ENCODE data around the gene MAPKBP1. TPM values are rescaled to one million over a fixed set of nuclear protein-coding genes. Genes with fewer than 3 reads are reported as not detected.
A peak's percentile ranks its signal among the peaks of the same experiment; 100 is the strongest.

Gene MAPKBP1
- polyA plus RNA-seq, 4 donors: 10.7 to 23.3 (median 14.8) TPM

DNA sequence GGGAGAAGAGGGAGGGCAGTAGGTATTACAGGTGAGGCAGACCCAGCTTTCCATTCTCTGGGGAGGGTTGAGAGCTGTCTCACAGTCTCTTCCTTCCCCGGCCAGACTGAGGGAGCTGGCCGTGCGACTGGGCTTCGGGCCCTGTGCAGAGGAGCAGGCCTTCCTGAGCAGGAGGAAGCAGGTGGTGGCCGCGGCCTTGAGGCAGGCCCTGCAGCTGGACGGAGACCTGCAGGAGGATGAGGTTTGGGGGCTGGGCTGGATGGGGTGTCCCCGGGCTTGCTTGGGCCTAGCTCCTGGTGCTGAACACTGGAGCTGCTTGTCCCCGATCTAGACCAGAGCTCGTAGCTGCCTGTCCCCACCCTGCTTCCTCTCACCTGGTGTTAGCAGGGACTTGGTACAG, 69.3 kb downstream of the MAPKBP1 start:
- no peak for DNase-seq (ENCODE audit: low read depth in 4 of 4, low spot score in 2 of 4)

DNA sequence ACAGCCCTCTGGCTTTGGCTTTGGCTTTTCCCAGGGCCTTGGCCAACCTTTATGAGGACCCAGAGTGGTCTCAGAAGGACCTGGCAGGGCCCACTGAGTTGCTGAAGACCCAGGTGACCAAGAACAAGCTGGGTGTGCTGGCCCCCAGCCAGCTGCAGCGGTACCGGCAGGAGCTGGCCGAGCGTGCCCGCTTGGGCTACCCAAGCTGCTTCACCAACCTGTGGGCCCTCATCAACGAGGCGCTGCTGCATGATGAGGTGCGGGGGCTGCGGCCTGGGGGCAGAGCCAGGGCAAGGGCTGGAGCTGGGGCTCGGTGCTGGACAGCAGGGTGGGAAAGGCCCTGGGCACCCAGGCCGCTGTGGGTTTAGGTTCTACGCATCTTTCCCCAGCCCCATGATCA, 70.5 kb downstream of the MAPKBP1 start:
- DNase-seq (ENCODE audit: low read depth in 4 of 4, low spot score in 2 of 4): no peak

DNA sequence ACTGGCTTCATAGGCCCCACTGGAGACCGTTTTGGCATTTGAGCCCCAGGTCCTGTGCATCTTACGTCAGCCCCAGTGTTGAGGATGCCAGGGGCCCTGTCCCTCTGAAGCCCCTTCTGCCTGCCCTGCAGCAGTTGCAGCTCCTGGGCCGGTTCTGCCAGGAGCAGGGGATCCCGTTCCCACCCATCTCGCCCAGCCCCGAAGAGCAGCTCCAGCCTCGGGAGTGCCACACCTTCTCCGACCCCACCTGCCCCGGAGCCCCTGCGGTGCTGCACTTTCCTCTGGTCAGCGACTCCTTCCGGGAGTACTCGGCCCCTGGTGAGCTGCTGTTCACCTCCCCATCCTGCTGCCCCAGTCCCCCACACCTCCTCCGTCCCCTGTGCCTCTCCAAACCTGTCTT, 72.9 kb downstream of the MAPKBP1 start:
- DNase-seq (ENCODE audit: low read depth in 4 of 4, low spot score in 2 of 4): no peak

DNA sequence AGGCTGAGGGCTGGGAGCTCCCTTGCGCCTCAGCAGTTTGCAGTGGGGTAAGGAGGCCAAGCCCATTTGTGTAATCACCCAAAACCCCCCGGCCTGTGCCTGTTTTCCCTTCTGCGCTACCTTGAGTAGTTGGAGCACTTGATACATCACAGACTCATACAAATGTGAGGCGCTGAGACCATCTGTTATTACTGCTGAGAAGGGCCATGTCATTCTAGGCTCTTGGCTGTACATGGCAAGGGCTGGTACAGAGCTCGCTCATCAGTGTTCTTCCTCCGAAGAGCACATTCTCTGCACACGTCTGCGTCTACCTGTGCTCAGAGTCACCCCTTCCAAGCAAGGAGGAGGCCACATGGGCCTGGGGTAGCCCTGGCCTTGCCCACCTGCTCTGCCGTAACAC, 73.7 kb downstream of the MAPKBP1 start:
- no peak for DNase-seq (ENCODE audit: low read depth in 4 of 4, low spot score in 2 of 4)

DNA sequence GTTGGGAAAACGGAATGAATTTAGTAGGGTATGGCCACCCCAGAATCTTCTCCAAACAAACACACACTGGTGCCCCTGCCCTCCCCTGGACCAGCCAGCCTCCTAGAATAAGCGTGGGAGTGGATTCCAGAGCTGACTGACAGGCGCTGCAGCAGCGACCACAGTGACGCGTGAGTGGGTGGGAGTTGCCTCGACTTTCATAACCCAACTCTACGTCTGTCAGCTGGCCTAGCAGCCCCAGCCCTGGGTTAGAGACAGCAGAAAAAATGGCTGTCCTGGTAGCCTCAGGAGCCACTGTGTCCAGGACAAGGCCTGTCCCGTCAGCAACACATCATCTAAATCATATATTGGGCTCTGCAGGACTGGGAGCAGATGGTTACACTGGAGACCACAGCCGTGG, 74.3 kb downstream of the MAPKBP1 start:
- no peak for DNase-seq (ENCODE audit: low read depth in 4 of 4, low spot score in 2 of 4)

DNA sequence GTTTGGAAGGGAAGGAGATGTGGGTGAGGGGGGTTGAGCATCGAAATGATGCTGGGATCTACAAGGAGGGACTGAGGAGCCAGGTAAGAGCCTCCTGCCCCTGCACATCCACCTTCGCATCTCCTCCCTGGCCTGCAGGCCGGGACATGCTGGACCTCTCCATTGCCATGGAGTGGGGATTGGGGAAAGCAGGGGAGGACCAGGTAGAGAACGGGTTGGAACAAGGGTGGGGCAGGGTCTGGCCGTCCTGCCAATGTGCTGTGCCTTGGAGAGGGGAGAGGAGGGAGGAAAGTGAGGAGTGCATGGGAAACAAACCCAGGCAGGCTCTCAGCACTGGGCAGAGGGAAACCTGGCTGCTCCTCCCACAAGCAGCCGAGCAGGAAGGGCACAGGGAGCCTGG, 74.9 kb downstream of the MAPKBP1 start:
- DNase-seq (ENCODE audit: low read depth in 4 of 4, low spot score in 2 of 4): no peak

DNA sequence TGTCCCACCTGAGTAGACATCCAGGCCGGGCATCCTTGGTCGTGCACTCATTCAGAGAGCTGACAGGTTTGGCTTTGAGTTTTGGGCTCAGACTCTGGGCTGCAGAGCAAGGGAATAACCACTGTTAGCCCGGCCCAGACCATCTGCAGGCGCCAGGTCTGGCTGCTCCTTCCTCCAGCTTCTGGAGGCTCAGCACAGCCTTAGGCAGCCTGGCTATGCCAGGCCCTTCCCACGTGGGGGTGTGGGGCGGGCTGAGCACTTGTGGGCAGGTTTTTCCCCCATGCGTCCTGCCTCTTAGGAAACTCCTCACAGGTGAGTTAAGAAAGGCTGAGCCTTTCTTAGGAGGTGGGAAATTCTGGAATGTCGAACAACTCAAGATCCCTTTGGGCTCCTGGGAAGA, 75.6 kb downstream of the MAPKBP1 start:
- no peak for DNase-seq (ENCODE audit: low read depth in 4 of 4, low spot score in 2 of 4)

DNA sequence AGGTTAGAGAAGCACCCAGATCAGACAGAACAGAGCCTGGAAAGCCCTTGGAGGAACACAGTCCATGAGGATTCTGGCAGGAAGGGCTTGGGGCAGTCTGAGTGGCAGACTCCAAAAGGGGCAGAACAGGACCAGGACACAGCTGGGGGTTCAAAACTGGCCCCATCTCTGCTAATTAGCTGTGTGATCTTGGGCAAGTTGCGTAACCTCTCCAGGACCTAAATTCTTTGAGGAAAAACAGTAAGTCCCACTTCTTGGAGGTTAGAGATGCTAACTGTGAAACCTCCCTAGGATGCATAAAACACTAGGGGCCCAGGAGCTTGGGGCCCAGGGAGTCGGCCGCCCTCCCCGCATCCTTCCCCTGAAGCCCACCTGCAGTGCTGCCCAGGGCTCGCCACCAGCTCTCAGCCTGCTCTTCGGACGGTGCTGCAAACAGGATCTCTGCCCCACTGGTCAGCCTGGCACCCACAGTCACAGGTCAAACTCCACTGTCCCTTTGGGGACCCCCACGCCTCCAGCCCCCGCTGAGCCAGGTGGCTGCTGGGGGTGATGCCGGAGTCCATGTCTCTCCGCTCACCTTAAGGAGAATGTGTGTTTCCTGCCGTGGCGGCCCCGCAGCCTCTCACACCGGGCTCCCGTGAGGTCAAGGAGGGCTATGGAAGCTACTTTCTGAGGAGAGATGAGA, 76.3 kb downstream of the MAPKBP1 start:
- DNase-seq (ENCODE audit: low read depth in 4 of 4, low spot score in 2 of 4): no peak

DNA sequence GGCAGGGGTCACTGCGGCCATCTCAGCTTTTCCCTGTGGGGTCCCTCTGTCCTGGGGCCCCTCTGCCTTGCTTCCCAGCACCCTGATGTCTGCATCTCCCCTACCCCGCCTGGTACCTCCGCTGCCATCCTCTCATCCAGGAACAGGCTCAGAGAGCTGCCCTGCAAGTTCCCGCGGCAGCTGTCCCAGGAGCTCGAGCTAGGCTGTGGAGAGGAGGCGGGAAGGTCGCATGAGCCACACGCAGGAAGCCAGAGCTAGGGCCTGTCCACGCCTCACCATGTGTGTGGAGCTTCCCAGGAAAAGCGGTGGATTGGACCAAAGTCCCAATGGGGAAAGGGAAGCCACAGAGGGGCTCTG, 76.9 kb downstream of the MAPKBP1 start:
- DNase-seq (ENCODE audit: low read depth in 4 of 4, low spot score in 2 of 4): no peak

DNA sequence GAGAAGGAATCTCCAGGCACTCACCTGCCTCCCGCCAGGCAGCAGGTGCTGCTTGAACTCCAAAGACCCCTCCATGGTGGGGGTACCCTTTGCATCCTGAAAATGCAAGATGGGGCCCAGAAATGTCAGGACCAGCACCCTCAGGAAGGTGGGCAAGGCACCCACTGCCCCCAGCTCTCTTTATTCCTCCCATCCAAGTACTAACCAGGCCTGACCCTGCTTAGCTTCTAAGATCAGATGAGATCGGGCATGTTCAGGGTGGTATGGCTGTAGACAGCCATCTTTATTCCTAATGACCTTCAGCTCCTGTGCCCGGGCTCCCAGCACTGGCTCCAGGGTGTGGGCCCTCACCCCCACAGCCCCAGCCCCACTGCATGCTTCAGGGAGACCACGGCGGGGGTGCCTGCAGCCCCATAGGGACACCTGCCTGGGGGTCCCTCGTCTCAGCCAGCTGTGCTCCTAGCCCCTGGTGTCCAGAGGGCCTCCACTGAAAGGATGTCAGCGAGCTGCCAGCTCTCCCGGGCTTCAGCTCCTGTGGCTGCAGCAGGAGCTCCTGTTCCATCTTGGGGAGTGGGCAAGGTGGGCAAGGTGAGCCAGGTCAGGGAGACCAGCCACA, 77.6 kb downstream of the MAPKBP1 start:
- DNase-seq (ENCODE audit: low read depth in 4 of 4, low spot score in 2 of 4): no peak

DNA sequence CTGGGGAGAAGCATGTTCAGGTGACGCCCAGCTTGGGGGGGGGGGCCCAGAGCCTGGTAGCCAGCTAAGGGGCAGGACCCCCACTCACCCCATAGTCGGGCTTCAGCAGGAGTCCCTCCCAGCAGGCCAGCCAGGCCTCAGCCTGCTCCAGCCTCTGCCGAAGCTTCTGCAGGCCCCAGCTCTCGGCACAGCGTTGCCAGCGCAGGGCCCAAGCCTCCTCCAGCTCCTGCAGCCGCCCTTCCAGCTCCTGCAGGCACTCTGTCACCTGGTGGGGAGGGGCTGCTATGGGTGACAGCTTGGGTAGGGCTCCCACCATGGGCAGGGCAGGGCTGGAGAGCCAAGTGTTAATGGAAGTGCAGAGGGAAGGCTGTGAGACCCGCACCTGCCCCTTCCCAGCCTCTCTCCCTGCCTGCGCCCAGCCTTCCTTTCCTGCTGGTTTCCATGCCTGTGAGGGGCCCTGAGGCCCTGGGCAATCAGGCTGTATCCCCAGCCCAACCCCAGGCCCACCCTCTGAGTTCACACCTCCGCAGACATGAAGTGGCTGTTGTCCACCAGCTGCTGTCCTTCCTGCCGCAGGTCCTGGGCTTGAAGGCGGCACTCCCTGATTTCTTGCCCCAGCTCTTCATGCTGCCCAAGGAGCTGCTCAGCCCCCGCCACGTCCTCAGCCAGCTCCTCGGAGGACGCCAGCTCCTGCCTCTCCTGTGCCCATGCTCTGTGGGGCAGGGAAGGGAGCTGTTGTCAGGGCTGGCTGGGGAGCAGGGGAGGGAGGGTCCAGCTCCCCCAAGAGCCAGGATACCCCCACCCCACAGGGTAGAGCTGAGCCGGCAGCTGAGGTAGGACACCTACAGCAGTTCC, 78.7 kb downstream of the MAPKBP1 start:
- DNase-seq (ENCODE audit: low read depth in 4 of 4, low spot score in 2 of 4): no peak

DNA sequence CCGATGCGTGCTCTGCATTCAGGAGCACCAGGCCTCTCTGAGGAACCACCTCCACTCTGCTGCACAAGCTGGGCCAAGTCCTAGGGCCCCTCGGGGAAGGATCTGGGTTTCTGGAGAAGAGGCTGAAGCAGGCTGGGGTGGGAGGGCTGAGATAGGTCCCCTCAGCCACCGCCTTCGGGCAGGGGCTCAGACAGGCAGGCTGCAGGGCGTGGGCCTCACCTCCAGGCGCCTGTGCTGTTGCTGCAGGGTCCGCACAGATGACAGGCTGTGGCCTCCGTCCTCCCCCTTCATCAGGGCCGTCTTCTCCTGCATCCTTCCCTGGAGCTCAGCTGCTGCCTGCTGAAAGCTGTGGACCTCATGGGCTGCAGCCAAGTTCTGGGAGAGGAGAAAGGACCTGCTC, 79.5 kb downstream of the MAPKBP1 start:
- DNase-seq (ENCODE audit: low read depth in 4 of 4, low spot score in 2 of 4): no peak

DNA sequence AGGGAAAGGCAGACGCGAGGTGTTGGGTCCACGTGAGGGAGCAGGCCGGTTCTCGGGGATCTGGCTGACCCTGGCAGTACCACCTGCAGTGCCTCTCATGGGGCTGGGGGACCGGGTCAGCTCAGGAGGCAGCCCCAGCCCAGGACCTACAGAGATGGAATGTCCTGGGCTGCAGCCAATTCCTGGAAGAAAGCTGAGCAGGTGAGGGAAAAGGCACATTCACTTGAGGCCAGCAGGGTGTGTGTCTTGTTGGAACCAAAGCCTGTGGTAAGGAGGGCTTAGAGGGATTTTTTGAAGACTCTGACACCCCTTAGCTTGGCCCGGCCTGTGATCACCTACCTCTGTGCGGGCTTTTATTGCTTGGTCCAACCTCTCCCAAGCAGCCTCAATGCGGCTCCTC, 80.2 kb downstream of the MAPKBP1 start:
- no peak for DNase-seq (ENCODE audit: low read depth in 4 of 4, low spot score in 2 of 4)

DNA sequence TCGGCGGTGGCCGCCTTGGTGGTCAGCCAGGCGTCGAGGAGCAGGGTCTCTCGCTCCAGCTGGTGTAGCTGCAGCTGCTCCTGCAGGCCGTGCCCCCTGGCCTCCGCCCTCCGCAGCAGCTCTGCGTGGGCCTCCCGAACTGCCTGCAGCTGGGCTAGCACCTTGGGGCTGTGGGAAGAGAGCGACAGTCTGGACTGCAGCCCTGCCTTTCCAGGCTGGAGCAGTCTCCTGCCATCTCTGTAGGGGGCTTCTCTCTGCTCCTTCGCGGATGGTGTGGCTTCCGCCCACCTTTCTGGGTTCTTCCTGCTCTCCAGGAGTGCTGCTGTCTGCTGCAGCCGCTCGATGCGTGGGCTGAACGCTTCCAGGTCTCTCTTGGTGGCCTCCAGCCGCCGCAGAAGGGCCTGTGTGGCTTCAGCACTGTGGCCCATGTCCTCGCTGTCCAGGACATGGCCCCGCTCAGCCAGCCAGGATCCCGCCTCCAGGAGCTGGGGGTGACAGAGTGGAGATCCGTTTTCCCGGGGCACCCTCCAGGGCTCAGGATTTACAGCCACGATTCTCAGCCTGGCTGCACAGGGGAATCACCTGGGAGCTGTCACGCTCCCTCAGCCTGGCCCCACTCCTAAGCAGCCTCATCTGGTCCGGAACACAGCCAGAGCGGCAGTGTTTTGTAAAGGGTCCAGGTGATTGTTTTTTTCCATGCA, 81.1 kb downstream of the MAPKBP1 start:
- peak in 2 of 4 donors; percentile 34 to 60 for DNase-seq (ENCODE audit: low read depth in 4 of 4, low spot score in 2 of 4)

DNA sequence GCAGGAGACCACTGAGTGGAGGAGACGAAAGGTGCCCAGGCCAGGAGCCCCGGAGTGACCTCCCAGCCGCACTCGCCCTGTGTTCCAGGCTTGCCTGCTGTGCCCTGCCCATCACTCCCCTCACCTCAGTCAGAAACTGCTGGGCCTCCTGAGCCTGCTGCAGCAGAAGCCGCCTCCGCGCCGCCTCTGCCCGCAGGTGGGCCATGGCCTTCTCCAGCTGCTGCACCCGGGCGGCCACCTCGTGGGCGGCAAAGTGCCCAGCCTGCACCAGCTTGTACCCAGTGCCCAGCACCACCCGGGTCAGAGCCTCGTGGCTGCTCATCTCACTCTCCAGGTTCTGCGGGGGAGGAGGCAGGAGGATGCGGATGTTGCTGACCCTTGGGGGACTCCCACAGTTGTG, 82.0 kb downstream of the MAPKBP1 start:
- no peak for DNase-seq (ENCODE audit: low read depth in 4 of 4, low spot score in 2 of 4)

DNA sequence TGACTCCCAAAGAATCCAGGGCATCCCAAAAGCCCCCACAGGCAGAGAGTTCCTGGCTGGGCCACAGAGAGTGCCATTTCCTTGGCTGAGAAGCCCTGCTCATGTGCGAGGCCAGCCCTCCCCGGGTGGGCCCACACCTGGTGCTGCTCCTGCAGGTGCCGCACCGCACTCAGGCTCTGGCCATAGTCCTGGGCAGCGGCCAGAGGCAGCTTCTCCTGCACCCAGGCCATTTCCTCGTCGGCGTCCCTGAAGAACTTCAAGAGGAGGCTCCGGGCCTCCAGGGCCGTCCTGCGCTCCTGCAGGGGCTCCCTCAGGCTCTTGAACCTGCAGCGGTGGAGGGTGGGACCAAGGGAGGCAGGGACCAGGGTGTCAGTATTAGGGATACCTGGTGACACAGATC, 82.4 kb downstream of the MAPKBP1 start:
- DNase-seq (ENCODE audit: low read depth in 4 of 4, low spot score in 2 of 4): no peak

DNA sequence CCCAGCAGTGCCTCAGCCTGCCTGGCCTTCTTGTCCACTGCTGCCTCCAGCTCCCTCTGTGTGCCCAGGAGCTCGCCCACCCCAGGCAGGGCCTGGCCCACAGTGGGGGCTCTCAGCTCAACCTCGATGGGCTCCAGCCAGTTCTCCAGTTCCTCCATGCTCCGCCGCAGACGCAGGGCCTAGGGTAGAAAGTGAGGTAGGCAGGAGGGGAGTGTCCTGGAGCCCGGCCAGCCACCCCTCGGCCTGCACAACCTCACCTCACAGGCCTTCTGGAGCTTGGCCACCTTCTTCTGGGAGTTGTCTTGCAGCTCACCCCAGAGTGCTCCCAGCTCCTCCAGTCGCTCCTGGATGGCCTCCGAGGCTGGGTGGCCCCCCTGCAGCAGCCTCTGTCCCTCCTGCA, 83.0 kb downstream of the MAPKBP1 start:
- no peak for DNase-seq (ENCODE audit: low read depth in 4 of 4, low spot score in 2 of 4)

DNA sequence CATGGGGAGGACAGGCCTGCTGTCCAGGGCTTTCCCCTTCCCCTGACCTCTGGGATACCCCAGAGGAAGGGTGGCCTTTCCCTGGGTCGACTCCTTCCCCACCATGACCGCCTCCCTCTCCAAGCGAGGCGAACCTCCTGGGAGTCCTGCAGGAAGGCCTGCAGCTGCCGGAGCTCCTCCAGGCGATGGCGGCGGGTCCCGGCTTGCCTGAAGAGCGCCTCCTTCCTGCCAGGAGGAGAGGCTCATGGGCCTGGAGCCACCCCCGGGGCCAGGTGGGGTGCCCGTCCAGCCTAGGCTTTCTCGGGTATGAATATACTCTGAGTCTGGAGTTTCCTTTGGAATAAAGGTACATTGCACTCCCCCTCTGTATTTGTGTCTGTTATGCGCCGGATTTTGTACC, 84.5 kb downstream of the MAPKBP1 start:
- DNase-seq (ENCODE audit: low read depth in 4 of 4, low spot score in 2 of 4): no peak

DNA sequence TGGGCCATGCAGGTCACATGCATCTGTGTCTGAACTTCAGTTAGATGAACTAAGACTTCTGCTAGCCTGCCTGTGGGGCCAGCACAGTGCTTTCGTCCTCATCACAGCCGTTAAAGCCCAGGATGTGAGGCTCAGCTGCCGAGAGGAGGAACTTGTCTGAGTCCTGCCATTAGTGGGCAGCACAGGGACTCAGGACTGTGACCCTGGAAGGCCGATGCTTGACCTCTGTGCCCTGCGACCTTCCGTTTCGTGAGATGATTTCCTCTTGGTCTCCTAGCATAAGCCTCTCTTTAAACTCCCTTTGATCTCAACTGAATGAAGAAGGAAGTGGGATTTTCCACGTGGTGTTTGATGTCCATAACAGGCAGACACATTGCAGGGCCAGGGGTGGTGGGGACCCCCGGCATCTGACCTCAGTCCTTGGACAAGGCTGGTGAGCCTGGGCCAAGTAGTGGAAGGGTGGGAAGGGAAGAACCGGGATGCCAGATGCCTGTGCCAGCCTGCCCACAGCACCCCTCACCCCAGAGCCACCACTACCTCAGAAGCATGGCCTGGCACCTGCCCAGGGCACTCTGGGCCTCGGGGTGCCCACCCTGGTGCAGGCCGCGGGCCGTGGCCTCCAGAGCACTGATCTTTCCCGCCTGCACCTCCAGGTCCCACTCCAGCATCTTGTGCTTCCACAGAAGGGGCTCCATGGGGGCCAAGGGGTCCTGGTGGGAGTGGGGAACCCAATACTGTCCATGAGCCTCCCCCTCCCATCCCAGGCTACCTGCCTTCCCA, 86.0 kb downstream of the MAPKBP1 start:
- DNase-seq (ENCODE audit: low read depth in 4 of 4, low spot score in 2 of 4): no peak

DNA sequence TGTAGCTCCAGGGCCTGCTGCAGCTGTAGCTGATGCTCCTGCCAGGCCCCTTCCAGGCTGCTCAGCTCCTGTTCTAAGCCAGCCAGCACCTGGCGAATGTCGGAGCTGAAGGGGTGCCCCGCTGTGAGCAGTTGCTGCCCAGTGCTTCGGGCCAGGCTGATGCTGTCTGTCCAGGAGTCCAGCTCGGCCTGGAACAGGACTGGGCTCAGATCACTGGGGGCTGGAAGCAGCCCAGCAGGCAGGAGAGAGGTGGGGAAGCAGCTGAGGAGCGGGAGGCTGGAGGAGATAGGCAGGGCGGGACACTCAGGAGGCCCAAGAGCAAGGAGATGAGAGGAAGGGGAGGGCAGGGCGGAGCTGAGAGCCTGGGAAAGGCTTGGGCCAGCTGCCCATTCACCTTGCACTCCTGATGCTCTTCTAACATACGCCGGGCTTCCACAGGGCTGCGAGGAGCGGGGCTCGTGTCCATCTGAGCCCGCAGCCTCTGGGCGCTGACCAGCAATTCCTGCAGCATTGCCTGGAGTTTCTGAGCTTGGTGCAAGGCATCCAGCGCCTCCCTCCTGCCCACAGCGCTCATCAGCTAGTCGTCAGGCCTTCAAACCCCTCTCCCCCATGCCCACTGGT, 87.6 kb downstream of the MAPKBP1 start:
- DNase-seq (ENCODE audit: low read depth in 4 of 4, low spot score in 2 of 4): no peak
